ENCODE data around the gene TIGD6.
"Not testable (repeated sequence)": the region's sequence is repeated elsewhere in the genome, so short reads cannot be mapped to it uniquely, and the experiment has no call there.

TIGD6 gene

GRCh38 chr5:149956685-149957084 is 43.8 kb downstream of the TIGD6 start:
- no peak overlapping the region for H3K27ac Mint-ChIP-seq
- no peaks in the 10 kb centered on the region for H3K27me3 Mint-ChIP-seq
- CTCF ChIA-PET = interaction anchor here (6.6 kb wide), 1 partner anchor 124 kb away, joined by 180 read pairs; no protein-coding TSS in a partner anchor
- no peak for DNase-seq
- H3K4me1 Mint-ChIP-seq = peaks cover 20% of the 10 kb centered on the region
- peaks cover 3% of the 10 kb centered on the region for H3K9me3 Mint-ChIP-seq
- H3K4me3 Mint-ChIP-seq = no peak overlapping the region
- no peaks in the 10 kb centered on the region for H3K36me3 Mint-ChIP-seq

GRCh38 chr5:149954798-149955197 is 45.7 kb downstream of the TIGD6 start:
- H3K27me3 Mint-ChIP-seq = peaks cover 4% of the 10 kb centered on the region
- H3K27ac Mint-ChIP-seq = no peak overlapping the region
- peaks cover 9% of the 10 kb centered on the region for H3K4me1 Mint-ChIP-seq
- H3K4me3 Mint-ChIP-seq = no peak overlapping the region
- no peak for DNase-seq
- CTCF ChIA-PET = interaction anchor here (0.7 kb wide), 1 partner anchor 121 kb away, joined by 3 read pairs; no protein-coding TSS in a partner anchor
- H3K9me3 Mint-ChIP-seq = peaks cover 3% of the 10 kb centered on the region
- no peaks in the 10 kb centered on the region for H3K36me3 Mint-ChIP-seq

- Mint-ChIP-seq H3K27me3 (peaks cover 7% of the 10 kb centered on the region), H3K4me3 (no peak overlapping the region), H3K27ac (no peak overlapping the region), H3K4me1 (peaks cover 2% of the 10 kb centered on the region), H3K36me3 (no peaks in the 10 kb centered on the region), H3K9me3 (no peaks in the 10 kb centered on the region)
- CTCF ChIA-PET = interaction anchor here (1.6 to 3.5 kb wide), 2 partner anchors 9 to 37 kb away, joined by 4 to 19 read pairs; no protein-coding TSS in a partner anchor
- no peak for DNase-seq
These were observed 46.9 kb downstream of the TIGD6 start for GRCh38 chr5:149953436-149954121.

GRCh38 chr5:149951138-149951749 is 49.2 kb downstream of the TIGD6 start:
- CTCF ChIA-PET = interaction anchor here (0.8 to 5.6 kb wide), 3 partner anchors 8 to 24 kb away, joined by 4 to 27 read pairs (median 19); partner anchors contain the start of gene SLC26A2

GRCh38 chr5:149948993-149949392 is 51.5 kb downstream of the TIGD6 start:
- DNase-seq = no peak
- Mint-ChIP-seq H3K27ac (no peak overlapping the region), H3K4me3 (no peak overlapping the region), H3K36me3 (no peaks in the 10 kb centered on the region), H3K9me3 (no peaks in the 10 kb centered on the region), H3K4me1 (no peaks in the 10 kb centered on the region), H3K27me3 (peaks cover 14% of the 10 kb centered on the region)
- CTCF ChIA-PET = interaction anchor here (1.4 to 5.6 kb wide), 2 partner anchors 10 to 13 kb away, joined by 6 to 27 read pairs; partner anchors contain the start of gene SLC26A2

More at GRCh38 chr5:149951138-149951749, 49.2 kb downstream of the TIGD6 start:
- Mint-ChIP-seq H3K9me3 (no peaks in the 10 kb centered on the region), H3K36me3 (no peaks in the 10 kb centered on the region), H3K27ac (no peak overlapping the region), H3K27me3 (peaks cover 7% of the 10 kb centered on the region), H3K4me1 (no peaks in the 10 kb centered on the region), H3K4me3 (no peak overlapping the region)
- no peak for DNase-seq

- CTCF ChIA-PET = interaction anchor here (0.7 to 5.6 kb wide), 4 partner anchors 13 to 112 kb away, joined by 3 to 27 read pairs (median 4); partner anchors contain the start of gene SLC26A2
- Mint-ChIP-seq H3K4me1 (no peaks in the 10 kb centered on the region), H3K27me3 (peaks cover 17% of the 10 kb centered on the region)
These were observed 54.3 kb downstream of the TIGD6 start for GRCh38 chr5:149946118-149946517.

GRCh38 chr5:149944666-149945065 is 55.8 kb downstream of the TIGD6 start, which contains the start of gene PDE6A:
Gene PDE6A, minus strand, starts transcription at chr5:149944793. Its CDS starts 120 bp downstream, at chr5:149944673.
- no peaks in the 10 kb centered on the region for H3K4me1 Mint-ChIP-seq
- no peaks in the 10 kb centered on the region for H3K36me3 Mint-ChIP-seq
- H3K27ac Mint-ChIP-seq = no peak within 1 kb of the TSS
- H3K9me3 Mint-ChIP-seq = no peaks in the 10 kb centered on the region
- peaks cover 15% of the 10 kb centered on the region for H3K27me3 Mint-ChIP-seq
- H3K4me3 Mint-ChIP-seq = no peak within 1 kb of the TSS
- CTCF ChIA-PET = no interaction called here
- DNase-seq = no peak

More at GRCh38 chr5:149946118-149946517, 54.3 kb downstream of the TIGD6 start:
- no peaks in the 10 kb centered on the region for H3K9me3 Mint-ChIP-seq
- H3K4me3 Mint-ChIP-seq = no peak overlapping the region
- no peaks in the 10 kb centered on the region for H3K36me3 Mint-ChIP-seq
- H3K27ac Mint-ChIP-seq = no peak overlapping the region
- no peak for DNase-seq

- DNase-seq, H3K27ac Mint-ChIP-seq, H3K9me3 Mint-ChIP-seq, H3K36me3 Mint-ChIP-seq, H3K4me1 Mint-ChIP-seq, H3K4me3 Mint-ChIP-seq, CTCF ChIA-PET: not testable (repeated sequence)
- peaks cover 13% of the 10 kb centered on the region for H3K27me3 Mint-ChIP-seq
These were observed 57.1 kb downstream of the TIGD6 start for GRCh38 chr5:149943177-149943949.

Data from activated naive CD4-positive, alpha-beta T cell treated with anti-CD3 and anti-CD28 coated beads, Interleukin-2, amount 10 ng/mL, durations not matched to agents 7 days and 5 days (primary cell).